HG03442 (cell line): ENCODE measurements around the gene NRSN1.
"Not testable (repeated sequence)": the region's sequence is repeated elsewhere in the genome, so short reads cannot be mapped to it uniquely, and the experiment has no call there.

ENCODE experiments used
- ATAC-seq: cut with Tn5 transposase; IDR thresholded peaks from one replicate; pipeline ENCODE4 v1.9.1; 2021; ENCODE audit warnings: mild to moderate bottlenecking, moderate library complexity; ENCODE audit not compliant: unreplicated experiment

NRSN1 gene

DNA sequence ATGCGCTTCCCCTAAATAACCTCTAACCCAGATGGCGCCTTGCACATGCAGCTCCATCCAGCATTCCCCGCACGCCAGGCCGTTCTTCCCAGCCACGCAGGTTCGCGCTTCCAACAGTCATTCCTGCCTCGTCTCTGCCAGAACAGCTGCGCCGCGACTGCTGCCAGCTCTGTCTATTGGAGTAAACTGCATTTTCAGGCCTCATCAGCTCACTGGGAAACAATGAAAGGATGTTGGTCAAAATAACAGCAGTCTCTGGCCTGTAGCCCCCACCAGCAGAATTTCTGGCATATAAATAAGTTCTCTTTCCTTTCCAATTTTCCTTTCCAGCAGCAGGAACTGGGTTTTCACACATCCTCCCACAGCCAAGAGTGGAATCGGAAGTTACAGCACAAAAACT lies 14.6 kb downstream of the NRSN1 start:
- ATAC-seq: no peak

DNA sequence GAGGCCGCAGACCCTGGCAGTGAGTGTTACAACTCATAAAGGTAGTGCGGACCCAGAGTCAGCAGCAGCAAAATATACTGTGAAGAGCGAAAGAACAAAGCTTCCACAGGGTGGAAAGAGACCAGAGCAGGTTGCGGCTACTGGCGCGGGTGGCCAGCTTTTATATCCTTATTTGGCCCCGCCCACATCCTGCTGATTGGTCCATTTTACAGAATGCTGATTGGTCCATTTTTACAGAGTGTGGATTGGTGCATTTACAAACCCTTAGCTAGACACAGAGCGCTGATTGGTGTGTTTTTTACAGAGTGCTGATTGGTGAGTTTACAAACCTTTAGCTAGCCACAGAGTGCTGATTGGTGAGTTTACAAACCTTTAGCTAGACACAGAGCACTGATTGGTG lies 16.7 kb downstream of the NRSN1 start:
- ATAC-seq: not testable (repeated sequence)

- ATAC-seq: no peak
These were observed 19.7 kb downstream of the NRSN1 start for GRCh38 chr6:24145690-24146131.

DNA sequence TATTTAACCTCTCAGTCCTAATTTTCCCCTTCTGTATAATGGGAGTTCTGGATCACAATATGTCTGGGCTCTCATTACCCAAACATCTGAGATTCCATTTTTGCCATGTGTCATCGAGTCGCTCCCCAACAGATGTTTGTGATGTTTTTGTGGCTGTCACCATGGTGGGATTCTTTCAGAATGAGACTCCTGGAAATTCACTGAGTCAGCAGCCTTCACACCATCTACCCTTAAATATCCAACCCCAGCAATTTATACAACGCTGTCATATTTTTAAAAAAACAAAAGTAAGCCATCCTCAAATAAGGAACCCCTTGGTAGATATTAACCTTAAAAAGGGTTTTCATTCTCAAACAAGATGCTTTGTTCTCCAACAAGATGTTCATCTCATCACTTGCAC lies 20.9 kb downstream of the NRSN1 start:
- no peak for ATAC-seq

DNA sequence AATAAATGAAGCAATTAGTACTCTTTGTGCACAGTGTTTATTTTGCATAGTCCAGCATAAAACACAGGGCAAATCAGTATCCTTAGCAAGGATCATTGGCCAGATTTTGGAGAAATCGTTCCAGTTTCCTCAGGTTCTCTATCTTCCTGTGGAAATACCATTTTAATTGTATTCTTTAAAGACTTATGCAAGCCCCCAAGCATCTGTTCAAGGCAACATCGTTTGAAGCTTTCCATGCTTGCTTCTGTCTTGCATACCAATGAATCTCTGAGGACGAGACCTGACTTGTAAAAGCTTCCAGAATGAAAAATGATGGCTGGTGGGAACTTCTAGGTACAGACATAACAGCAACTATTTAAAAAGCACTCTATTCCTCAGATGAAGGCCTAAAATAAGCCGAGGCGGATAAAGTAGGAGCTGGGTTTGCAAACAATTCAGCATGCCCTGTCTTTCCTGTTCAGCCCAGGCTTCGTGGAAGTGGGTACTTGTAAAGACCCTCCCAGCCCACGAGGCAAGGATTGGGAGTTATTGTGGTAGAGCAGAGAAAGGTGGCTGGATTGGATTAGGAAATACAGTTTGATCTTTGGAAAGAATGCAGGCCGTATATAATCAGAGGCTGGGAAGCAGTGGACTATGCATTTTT lies 21.6 kb downstream of the NRSN1 start:
- ATAC-seq: no peak

DNA sequence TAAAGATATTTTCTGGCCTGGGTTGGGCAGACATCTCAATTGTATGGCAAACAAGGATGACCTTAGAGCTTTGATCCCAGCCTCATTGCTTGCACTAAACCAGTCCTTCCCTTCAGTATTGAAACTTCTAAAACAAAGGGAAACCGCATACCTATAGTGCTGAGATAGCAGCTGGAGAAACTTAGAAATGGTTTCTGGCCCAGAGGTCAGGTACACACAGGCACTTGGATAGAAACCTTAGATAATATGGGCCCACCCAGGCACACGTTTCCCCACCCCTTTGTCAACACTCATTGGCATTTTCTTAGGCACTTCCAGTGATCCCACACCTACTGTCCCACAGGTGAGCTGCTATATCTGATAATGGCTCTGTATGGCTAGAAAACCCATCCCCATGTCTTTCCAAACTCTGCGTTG lies 22.1 kb downstream of the NRSN1 start:
- no peak for ATAC-seq

GRCh38 chr6:24148684-24149083 lies 22.7 kb downstream of the NRSN1 start:
- ATAC-seq: no peak

DNA sequence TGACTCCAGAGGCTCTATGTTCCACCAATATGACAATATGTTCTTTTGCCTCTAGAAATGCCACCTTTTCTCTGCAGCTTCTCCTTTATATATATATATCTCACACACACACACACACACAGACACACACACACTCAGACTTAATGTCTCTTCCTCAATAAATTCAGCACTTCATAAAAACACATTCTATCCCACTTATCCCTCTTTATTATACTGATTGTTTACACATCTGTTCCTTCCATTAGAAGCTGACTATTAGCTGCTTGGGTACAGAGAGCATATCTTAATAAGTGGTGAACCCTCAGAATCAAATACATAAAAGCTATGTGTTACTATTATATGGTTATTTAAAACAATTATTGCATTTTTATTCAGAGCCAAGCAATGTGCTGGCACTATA lies 23.3 kb downstream of the NRSN1 start:
- no peak for ATAC-seq

- ATAC-seq: no peak
These were observed 23.8 kb downstream of the NRSN1 start for GRCh38 chr6:24149836-24150235.

GRCh38 chr6:24152014-24152413 lies 26.0 kb downstream of the NRSN1 start:
- no peak for ATAC-seq

DNA sequence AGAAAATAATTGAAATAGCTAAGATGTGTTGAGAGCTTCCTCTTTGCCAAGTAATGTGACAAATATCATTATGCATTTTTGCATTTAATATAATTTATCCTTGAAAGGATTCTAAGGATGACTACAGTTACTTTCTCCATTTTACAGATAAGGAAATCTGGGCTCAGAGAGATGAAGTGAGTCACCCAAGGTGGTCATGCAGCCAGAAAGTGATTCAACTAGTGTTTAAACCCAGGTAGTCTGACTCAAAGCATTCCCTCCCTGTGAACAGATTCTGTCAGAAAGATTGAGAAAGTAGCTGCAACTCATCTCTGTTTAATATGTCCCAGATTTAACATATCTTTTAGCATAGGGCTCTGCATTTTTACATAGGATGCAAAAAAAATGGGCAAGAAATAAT lies 28.1 kb downstream of the NRSN1 start:
- ATAC-seq: no peak

DNA sequence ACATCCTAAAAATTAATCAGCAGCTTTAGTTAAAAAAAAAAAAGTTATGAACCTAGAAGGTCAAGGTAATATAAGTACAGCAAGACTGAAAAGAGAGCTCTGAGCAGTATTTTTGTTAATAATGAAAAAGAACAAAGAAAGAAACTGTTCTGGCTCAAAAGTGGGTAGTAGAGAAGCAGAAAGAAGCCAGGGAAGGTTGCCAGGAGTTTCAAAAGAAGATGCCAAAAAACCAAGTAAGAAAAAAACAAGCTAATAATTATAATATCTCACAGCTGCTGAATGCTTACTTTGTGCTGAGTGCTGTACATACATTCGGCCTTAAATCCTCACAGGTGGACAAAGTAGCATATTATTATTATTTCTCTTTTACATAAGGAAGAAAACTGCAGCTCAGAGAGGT lies 31.9 kb downstream of the NRSN1 start:
- ATAC-seq: no peak

GRCh38 chr6:24183584-24183983 lies 57.6 kb downstream of the NRSN1 start:
- no peak for ATAC-seq

- no peak for ATAC-seq
These were observed 60.3 kb downstream of the NRSN1 start for GRCh38 chr6:24186349-24186748.

GRCh38 chr6:24187965-24188577 lies 62.1 kb downstream of the NRSN1 start:
- ATAC-seq: no peak

- ATAC-seq: no peak
These were observed 62.6 kb downstream of the NRSN1 start for GRCh38 chr6:24188578-24189080.

DNA sequence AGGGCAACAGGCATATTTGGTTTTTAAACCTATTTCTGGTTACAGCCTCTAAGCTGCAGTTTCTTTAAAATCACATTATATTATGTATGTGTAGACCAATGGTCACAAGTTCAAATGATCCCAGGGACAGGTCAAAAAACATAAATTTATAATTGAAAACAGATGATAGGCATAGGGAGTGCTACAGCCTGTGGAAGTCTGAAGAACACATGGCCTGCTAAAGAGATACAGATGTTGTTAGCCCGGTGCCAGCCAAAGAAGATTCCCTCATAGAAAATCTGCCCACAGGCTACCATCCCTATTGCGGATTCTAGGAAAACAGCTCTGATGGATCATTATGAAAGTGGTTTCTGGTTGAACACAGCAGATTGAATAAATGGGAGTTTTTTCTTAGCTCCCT lies 65.3 kb downstream of the NRSN1 start:
- no peak for ATAC-seq

- ATAC-seq: no peak
These were observed 67.3 kb downstream of the NRSN1 start for GRCh38 chr6:24193364-24193763.

DNA sequence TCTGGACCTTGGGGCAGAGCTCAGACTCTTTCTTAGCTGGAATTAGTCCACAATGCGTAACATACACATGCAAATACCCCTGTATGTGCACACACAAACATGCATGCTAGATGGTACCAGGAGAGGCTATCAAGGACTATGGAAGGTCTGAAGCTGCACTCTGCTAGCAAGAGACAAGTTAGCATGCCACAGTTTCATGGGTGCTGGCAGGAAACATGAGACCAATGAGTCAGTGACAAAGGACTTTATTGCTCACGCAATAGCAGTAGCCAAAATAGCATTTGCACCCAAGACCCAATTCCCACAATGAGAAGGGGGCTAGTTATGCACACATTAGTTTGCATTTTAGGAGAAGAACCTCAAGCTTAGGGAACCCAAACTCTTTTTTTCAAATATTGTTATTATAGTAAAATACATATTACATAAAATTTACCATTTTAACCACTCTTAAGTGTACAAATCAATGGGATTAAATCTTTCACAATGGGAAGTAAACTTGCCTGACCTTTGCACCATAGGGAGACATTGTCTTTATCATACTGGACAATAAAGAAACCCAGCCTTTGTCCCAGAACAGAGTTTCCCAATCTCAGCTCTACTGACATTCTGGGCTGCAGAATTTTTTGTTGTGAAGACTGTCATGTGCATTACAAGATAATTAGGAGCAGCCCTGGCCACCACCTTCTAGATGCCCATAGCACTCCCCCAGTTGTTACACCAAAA lies 69.1 kb downstream of the NRSN1 start:
- no peak for ATAC-seq

DNA sequence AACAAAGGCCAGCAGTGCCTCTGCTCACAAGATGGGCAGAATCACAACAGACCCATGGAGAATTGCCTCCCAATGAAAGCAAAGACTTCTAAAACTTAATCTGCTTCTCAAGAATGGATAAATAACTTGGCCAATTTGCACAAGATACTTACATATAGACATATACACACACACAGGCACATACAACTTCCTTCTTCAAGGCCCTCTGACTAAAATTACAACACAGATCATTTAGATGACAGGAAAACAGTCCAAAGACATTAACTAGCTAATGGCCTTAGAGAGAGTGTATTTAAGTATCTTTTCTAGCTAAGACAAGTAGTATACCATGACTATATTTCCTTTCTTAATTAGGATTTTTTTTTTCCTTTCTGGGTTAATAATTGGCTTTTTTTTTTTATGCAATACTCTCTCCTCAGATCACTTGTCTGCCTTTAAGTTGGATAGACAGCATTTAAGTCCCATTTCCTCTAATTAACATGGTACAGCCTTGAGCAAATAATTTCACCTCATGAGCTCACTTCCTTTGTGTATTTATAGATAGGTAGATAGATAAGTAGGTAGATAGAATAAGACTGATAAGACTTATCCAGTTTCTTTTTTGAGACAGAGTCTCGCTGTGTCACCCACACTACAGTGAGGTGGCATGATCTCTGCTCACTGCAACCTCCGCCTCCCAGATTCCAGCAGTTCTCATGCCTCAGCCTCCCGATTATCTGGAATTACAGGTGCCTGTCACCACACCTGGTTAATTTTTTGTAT lies 70.0 kb downstream of the NRSN1 start:
- no peak for ATAC-seq
